Activated CD4-positive, CD25-positive, alpha-beta regulatory T cell treated with anti-CD3 and anti-CD28 coated beads, Interleukin-2, amount 50 U/mL, for 16 hours (primary cell): ENCODE measurements around the gene CNOT6L.
"Not testable (repeated sequence)": the region's sequence is repeated elsewhere in the genome, so short reads cannot be mapped to it uniquely, and the experiment has no call there.

Experiments
- DNase-seq: peaks from one replicate; pipeline ENCODE4 v3.0.0-alpha.2; 2020; ENCODE audit warnings: low read depth, low spot score

The CNOT6L gene

GRCh38 chr4:77782102-77782835 lies 36.9 kb downstream of the CNOT6L start:
- no peak for DNase-seq

DNA sequence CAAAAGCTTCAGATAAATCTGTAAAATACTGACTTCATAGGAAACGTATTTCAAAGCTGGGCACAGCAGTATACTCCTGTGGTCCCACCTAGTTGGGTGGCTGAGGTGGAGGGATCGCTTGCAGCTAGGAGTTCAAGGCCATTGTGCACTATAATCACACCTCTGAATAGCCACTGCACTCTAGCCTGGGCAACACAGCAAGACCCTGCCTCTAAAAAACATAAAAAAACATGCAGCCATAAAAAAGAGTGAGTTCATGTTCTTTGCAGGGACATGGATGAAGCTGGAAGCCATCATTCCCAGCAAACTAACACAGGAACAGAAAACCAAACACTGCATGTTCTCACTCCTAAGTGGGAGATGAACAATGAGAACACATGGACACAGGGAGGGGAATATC lies 38.4 kb downstream of the CNOT6L start:
- DNase-seq, result not testable (repeated sequence)

DNA sequence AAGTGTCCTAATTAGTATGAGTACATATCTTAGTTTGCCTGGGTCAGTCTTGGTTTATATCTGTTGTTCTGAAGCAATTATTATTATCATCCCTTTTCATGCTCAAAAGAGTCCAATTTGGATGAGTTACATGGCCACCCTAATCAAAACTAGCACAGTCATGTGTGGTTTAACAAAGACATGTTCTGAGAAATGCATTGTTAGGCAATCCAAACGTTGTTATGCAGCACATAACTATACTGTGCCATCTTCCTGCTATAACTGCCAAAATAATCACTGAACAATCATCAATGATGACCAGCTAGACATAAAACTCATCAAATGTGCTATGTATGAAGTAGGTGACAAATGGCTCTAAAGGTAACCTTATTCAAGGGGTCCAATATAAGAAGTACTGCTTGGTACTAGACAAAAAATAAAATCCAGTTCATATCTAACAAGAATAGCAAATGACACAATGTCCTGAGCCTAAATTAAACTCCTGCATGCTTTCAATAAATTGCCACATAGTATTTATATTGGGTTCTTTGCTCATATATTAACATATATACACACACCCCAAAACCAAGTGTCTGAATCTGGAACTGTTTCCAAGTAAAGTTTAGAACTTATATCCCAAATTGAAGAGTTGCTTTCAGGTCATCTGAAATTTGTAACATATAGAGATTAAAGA lies 41.9 kb downstream of the CNOT6L start:
- no peak for DNase-seq

GRCh38 chr4:77776182-77777134 lies 42.7 kb downstream of the CNOT6L start:
- no peak for DNase-seq

- DNase-seq, result no peak
Measured at GRCh38 chr4:77773101-77773500, 46.1 kb downstream of the CNOT6L start.

- no peak for DNase-seq
Measured at GRCh38 chr4:77771566-77771965, 47.6 kb downstream of the CNOT6L start.

DNA sequence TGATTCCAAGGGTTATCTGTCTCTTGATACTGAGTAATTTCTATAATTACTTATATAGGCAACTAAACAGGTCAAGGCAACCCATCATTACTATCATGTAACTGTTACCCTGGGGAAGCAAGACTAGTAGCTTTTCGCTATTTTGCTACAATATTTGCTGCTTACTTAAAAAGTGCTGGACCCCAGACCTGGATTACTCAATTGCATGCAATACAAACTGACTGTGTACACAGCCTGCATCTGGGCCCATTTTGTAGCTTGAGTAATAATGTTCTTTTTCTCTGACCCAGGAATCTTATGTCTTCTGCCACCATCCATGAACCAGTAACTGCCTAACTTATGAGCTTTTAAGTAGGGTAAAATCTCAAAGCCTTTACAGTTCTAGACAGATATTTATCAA lies 53.4 kb downstream of the CNOT6L start:
- DNase-seq, result no peak

DNA sequence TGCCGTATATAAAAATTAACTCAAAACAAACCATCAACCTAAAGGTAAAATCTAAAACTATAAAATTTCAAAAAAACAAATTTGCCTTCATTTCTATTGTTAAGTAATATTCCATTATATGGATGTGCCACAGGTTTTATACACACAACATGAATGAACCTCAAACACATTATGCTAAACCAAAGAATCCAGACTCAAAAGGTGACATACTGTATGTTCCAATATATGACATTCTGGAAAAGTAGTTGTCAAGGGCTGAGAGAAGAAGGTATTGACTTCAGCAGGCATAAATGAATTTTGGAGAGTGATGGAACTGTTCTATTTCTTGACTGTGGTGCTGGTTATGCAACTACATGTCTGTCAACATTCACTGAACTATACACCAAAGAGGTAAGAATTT lies 56.6 kb downstream of the CNOT6L start:
- no peak for DNase-seq

GRCh38 chr4:77761595-77761994 lies 57.6 kb downstream of the CNOT6L start:
- DNase-seq, result no peak

GRCh38 chr4:77758804-77759203 lies 60.4 kb downstream of the CNOT6L start:
- no peak for DNase-seq

DNA sequence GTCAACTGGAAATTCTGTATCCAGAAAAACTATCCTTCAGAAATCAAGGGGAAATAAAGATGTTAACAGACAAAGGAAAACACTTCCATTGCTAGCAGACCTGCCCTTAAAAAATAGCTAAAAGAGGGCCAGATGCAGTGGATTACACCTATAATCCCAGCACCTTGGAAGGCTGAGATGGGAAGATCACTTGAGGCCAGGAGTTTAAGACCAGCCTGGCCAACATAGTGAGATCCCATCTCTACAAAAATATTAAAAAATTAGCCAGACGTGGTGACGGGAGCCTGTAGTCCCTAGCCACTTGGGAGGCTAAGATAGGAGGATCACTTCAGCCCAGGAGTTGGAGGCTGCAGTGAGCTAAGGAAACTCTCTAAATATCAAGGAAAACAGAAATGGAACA lies 67.4 kb downstream of the CNOT6L start:
- DNase-seq, result no peak

DNA sequence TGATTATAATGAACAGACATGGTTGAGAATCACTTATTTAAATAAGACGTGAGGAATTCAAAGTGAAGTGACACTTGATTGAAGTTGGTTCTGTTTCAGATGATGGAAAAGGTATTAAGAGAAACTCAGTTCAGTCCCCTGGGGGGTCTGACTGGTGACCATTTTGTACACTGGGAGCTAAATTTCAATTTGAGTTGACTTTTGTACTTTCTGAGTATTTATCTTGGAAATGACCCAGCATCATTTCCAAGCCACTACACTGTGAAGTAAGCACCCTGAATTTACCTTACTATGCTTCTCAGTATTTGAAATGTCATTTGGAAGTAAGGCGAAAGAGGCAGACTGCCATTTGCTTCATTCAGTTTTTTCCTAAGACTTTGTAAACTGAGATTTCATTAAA lies 73.4 kb downstream of the CNOT6L start:
- DNase-seq, result no peak

DNA sequence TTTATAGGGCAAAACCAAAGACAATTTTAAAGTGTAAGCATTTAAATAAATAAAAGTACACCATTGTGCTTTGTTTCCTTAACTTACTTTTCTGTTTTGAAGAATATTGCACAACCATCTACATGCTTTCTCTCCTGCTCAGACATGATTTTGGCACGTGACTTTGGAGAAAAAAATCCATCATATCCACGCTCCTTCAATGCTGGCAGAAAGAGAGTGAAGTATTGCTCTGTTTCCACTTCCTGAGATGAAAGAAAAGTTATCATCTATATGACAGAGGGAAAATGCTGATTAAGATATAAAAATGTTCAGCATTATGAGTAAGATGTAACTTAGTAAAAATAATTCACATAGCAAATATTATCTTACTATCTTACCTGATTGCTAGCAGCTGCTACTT lies 77.1 kb downstream of the CNOT6L start:
- DNase-seq, result no peak

DNA sequence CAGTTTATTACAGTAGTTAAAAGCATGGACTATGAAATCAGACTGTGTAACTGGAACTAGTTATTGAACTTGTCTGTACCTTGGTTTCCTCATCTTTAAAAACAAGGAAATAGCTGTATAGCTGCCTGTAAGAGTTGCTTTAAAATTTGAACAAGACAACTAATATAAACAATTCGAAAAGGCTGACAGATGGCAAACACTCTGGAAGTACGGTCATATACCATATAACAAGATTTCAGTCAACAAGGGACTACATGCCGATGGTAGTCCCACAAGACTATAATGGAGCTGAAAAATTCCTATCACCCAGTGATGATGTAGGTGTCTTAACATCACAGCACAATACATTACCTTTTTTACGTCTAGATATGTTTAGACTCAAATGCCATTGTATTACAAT lies 78.7 kb downstream of the CNOT6L start:
- DNase-seq, result no peak

GRCh38 chr4:77734928-77735327 lies 84.2 kb downstream of the CNOT6L start:
- no peak for DNase-seq

DNA sequence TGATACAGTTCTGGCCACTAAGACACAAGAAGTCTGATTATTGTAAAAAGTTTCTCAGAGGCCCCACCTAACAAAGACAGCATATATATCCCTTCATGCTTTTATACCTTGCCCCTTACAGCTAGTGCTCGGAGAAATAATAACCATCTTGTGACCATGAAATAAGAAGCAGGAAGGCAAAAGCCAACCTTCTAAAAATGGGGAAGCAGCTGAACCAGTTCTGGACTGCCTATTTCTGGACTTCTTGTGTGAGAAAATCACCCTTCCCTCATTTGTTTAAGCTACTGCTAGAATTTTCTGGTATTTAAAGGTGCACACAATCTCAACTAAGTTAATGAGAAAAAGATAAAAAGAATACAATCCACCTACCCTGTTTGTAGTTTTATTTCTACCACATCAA lies 87.5 kb downstream of the CNOT6L start:
- no peak for DNase-seq

DNA sequence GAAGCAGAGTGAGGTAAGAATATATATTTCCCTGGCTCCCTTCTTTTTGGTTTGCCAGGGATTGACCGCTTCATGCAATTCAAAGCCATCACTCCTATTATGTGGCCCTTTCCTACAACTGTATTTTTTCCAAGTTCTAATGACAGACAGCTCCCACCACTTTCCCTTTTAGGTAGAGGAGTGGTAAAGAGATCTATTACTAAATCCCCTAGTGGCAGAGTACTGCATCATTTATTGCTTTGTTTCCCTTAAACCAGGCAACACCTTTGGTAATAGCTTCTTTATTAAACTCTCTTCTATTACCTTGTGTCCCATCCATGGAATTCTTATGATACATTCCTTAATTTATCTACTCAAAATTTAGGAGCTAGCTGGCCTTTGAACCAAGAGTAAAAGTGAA lies 90.7 kb downstream of the CNOT6L start:
- no peak for DNase-seq

- DNase-seq, result no peak
Measured at GRCh38 chr4:77721073-77721472, 98.1 kb downstream of the CNOT6L start.

DNA sequence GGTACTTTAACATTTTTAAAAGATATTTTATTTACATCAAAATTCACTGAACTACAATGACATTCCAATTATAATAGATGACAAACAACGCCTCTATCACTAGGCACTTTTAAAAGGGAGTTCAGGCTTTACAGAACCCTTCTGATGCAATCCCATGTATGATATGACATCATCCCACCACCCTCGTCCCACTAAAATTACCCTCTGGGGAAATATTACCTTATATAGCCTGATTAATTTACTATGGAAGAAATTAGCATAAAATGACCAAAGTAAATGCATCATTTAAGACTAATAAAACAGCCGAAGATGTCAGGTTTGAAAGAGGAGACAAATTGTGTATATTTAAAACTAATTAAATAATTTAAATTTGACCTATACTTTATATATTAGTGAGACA lies 100.7 kb downstream of the CNOT6L start:
- DNase-seq, result not testable (repeated sequence)

- no peak for DNase-seq
Measured at GRCh38 chr4:77715414-77716290, 103.5 kb downstream of the CNOT6L start.

DNA sequence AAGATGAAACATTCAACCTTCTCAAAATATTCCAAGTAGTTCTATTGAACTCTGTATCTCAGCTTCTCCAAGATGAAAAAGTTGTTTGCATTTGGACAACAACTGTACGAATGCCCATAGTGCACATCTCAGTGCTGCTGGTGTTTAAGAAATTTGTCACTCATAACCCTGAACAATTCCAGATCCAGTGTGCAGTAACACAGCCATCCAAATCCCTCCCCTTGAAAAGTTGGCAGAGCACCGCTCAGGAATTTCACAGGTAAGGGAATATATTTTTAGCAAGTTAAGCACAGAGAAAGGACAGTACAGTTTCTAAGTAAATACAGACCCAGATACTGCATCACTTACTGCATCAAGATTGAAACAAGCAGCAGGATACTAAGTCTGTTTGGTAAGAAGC lies 104.7 kb downstream of the CNOT6L start:
- DNase-seq, result no peak
